ENCODE results near the gene FBXL13.
"Not testable (repeated sequence)": the region's sequence is repeated elsewhere in the genome, so short reads cannot be mapped to it uniquely, and the experiment has no call there.

The FBXL13 gene

DNA sequence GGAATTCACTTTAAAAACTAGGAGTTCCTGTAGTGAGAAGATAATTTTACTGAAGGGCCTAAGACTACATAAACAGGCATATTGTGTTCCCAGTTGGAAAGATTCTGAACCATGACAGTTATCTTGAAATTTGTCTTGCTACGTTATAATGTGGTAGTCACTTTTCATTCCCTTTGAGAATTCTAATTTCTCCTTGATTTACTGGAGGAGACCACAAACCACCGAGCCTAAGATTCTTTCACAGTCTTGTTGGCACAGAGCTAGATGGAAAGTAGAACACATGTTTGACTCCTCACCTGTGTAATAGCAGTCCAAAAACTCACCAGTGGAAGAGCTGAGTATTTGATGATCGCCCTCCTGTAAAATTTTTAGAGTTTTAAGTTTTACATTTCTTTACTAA, 5.2 kb upstream of the FBXL13 start:
- no peak for DNase-seq (ENCODE audit: low read depth)

DNA sequence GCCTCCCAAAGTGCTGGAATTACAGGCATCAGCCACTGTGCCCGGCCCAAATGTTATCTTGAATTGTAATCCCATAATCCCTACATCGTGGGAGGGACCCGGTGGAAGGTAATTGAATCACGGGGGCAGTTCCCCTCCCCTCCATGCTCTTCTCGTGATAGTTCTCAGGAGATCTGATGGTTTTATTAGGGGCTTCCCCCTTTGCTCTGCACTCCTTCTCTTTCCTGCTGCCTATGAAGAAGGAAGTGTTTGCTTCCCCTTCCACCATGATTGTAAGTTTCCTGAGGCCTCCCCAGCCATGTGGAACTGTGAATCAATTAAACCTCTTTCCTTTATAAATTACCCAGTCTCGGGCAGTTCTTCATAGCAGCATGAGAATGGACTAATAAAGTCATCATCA, 3.6 kb upstream of the FBXL13 start:
- not testable (repeated sequence) for DNase-seq (ENCODE audit: low read depth)

DNA sequence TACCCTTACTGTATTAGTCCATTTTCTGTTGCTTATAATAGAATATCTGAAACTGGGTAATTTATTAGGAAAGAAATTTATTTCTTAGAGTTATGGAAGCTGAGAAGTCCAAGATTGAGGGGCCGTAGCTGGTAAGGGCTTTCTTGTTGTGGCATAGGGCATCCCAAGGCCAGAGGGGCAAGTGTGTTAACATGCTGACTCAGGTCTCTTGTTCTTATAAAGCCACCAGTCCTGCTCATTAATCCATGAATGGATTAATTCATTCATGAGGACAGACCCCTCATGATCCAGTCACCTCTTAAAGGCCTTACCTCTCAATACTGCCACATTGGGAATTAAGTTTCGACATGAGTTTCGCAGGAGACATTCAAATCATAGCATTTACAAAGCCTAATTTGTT, 2.7 kb upstream of the FBXL13 start:
- no peak for DNase-seq (ENCODE audit: low read depth)

- DNase-seq (ENCODE audit: low read depth) = no peak
Measured at GRCh38 chr7:103076764-103077163, 2.2 kb upstream of the FBXL13 start.

DNA sequence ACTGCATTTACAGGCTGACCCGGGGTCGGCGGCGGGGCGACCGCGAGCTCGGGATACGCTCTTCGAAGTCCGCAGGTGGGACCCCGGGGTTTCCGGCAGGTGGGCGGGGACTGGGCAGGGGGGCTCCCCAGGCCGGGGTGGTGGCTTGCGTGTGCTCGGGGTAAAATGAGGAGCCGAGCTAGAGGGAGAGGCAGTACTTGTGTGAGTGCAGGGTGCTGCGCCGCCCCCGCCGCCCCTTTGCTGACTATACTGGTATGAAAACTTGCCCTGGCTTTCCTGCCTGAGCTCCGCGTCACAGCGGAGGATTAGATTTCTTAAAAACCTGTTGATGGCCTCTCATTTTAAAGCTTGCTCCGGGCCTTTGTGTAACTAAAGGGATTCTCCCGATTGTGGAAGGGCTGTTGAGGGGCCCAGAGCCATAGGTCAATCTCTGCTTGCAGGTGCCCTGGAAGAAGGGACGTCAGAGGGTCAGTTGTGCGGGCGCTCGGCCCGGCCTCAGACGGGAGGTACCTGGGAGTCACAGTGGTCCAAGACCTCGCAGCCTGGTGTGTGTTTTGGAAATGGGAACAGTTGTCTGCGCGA, 832 bp upstream of the FBXL13 start:
- peak; percentile 58 for DNase-seq (ENCODE audit: low read depth)

DNA sequence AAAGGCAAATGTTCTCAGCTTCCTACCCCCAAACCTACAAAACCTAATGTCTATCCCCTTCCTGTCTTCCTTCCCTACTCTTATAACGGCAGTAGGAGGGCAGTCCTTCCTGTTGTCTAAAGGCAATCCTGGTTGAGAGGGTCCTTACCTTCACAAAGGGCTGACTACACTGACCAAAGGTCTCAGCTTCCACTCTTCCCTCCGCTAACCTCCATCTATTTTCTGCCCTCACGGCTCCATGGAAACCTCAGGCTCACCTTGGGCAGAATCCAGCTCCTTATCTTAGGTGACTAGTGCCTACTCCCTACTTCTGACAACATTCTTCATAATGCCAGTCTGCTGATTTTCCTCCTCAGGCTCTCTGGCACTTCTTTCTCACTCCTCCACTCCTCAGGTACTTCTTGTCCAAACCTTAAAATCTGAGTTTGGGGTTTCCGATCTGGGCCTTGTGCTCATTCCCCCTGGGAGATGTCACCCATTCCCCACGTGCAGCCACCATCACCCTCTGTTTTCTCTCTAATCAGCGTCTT, 542 bp downstream of the FBXL13 start:
- DNase-seq (ENCODE audit: low read depth) = no peak

DNA sequence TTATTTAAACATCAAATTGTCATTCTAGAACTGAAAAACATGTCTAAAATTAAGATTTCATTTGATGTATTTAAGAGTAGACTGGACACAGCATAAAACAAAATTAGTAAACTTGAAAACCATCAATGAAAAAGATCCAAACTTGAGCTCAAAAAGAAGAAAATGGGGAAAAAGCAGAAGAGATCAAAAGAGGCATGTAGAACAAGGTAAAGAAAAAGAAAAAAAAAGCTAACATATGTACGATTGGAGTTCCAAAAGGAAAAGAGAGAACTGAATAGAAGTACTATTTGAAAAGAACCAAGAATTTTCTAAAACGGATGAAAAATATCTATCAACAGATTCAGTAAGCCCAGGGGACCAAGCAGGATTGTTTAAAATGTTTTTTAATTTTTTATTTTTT, 3.6 kb downstream of the FBXL13 start:
- DNase-seq (ENCODE audit: low read depth) = no peak

- DNase-seq (ENCODE audit: low read depth) = no peak
Measured at GRCh38 chr7:103068414-103069403, 5.9 kb downstream of the FBXL13 start.

DNA sequence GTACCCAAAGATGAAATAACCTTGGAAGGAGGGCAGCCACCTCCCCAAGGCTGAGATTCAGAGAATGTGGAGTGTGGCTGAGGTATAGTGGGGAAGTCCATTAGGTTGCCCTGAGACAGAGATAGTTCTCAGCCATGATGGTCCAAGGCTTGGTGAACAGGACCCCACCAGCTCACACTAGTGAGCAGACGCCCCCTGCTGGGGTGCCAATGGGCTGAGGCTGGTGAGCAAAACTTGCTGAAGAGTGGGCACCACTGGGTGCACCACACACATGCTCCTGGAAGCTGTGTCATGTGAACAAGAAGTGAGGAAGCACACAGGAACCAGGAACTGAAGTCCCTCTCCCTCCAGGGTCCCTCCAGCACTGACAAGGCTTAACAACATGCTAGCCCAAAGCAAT, 8.9 kb downstream of the FBXL13 start:
- no peak for DNase-seq (ENCODE audit: low read depth)

DNA sequence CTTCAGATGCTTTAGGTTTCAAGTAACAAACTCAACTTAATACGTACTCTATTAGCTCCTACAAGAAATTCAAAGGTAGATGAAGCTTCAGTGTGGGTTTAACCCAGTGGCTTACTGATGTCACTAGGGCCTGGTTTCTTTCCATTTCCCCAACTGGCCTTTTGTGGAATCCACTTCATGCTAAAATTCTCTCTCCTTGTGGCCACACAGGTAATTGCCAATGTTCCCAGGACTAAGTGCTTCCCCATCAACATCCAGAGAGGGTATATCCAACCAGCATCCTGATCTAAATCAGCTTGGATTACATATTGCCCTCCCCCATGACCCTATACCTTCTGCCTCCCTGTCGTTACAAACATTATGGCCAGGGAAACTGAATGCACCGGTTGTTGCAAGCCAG, 10.7 kb downstream of the FBXL13 start:
- no peak for DNase-seq (ENCODE audit: low read depth)

- no peak for DNase-seq (ENCODE audit: low read depth)
Measured at GRCh38 chr7:103059471-103059870, 15.1 kb downstream of the FBXL13 start.

DNA sequence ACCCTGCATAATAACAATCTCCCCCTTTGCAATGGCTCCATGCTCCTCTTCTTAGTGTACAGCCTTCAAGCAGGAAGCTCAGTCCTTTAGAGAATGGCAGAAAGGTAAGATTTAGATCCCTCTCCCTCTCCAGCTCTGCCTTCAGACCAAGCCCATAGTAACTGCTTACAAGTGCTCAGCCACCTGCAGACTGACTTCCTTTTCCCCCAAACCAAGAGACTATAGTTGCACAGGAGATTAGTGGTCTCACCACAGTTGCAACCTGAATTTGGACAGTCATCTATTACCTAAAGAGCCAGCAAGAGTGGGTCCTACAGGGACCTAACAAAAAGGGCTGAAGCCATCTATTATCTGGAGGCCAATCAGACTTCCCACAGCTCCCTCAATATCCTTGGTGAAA, 16.5 kb downstream of the FBXL13 start:
- DNase-seq (ENCODE audit: low read depth) = no peak

DNA sequence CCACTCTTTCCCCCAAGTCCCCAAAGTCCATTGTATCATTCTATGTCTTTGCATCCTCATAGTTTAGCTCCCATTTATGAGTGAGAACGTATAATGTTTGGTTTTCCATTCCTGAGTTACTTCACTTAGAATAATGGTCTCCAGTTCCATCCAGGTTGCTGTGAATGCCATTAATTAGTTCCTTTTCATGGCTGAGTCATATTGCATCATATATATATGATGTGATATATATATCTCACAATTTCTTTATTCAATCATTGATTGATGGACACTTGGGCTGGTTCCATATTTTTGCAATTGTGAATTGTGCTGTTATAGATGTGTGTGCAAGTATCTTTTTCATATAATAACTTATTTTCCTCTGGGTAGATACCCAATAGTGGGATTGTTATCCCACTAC, 18.6 kb downstream of the FBXL13 start:
- not testable (repeated sequence) for DNase-seq (ENCODE audit: low read depth)

- DNase-seq (ENCODE audit: low read depth) = no peak
Measured at GRCh38 chr7:103051519-103051918, 23.1 kb downstream of the FBXL13 start.

DNA sequence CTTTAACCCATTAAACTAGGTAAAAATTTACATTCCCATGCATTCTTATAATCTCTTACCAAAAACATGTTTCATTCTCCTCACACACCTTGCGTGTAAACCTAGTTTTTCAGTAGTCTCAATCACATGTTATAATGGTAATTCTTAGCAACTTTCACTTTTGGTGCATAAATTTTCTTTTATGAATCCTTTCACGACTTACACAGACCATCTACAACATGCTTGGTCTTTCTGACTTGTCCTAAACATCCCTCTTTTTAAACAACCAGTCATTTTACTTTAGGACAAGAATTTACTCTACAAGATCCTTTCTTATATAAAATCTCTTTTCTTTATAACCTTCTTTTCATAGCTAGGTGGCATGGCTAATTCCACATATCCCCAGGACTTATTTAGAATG, 25.8 kb downstream of the FBXL13 start:
- no peak for DNase-seq (ENCODE audit: low read depth)

- DNase-seq (ENCODE audit: low read depth) = not testable (repeated sequence)
Measured at GRCh38 chr7:103041815-103042214, 32.8 kb downstream of the FBXL13 start.

- not testable (repeated sequence) for DNase-seq (ENCODE audit: low read depth)
Measured at GRCh38 chr7:103037823-103038739, 36.5 kb downstream of the FBXL13 start.

DNA sequence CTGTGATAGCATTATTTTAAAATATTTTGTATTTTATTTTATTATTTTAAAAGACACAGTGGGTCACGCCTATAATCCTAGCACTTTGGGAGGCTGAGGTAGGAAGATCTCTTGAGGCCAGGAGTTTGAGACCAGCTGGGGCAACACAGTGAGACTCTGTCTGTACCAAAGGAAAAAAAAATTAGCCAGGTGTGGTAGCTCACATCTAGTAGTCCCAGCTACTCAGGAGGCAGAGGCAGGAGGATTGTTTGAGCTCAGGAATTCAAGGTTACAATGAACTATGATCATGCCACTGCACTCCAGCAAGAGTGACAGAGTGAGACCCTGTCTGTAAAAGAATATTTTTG, 37.1 kb downstream of the FBXL13 start:
- DNase-seq (ENCODE audit: low read depth) = no peak

DNA sequence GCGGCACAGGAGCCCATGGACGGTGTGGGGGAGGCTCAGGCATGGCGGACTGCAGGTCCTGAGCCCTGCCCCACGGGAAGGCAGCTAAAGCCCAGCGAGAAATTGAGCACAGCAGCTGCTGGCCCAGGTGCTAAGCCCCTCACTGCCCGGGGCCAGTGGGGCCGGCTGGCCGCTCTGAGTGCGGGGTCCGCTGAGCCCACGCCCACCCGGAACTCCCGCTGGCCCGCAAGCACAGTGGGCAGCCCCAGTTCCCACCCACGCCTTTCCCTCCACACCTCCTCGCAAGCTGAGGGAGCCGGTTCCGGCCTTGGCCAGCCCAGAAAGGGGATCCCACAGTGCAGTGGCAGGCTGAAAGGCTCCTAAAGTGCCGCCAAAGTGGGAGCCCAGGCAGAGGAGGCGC, 40.3 kb downstream of the FBXL13 start:
- DNase-seq (ENCODE audit: low read depth) = not testable (repeated sequence)

GRCh38 chr7:103031781-103032180, 42.8 kb downstream of the FBXL13 start:
- DNase-seq (ENCODE audit: low read depth) = no peak

GRCh38 chr7:103031024-103031423, 43.6 kb downstream of the FBXL13 start:
- DNase-seq (ENCODE audit: low read depth) = no peak

- DNase-seq (ENCODE audit: low read depth) = no peak
Measured at GRCh38 chr7:103025341-103025740, 49.3 kb downstream of the FBXL13 start.

Measured in T-helper 22 cell (primary cell).